Endothelial cell (in vitro differentiated cells): ENCODE results near the gene RFLNA. TPM values are rescaled to one million over a fixed set of nuclear protein-coding genes. Genes with fewer than 3 reads are reported as not detected.
A peak's percentile ranks its signal among the peaks of the same experiment; 100 is the strongest.

ENCODE experiments used
- DNase-seq: peaks from one replicate; pipeline ENCODE4 v3.0.0; 2021; ENCODE audit warnings: low spot score
- H3K27ac Mint-ChIP-seq: one replicate; pipeline ENCODE4 v1.8.0; 2021; ENCODE audit warnings: mixed read lengths, inconsistent platforms; ENCODE audit not compliant: unreplicated experiment
- H3K27me3 Mint-ChIP-seq: one replicate; pipeline ENCODE4 v1.8.0; 2021; ENCODE audit warnings: mild to moderate bottlenecking, moderate library complexity, mixed read lengths, inconsistent platforms; ENCODE audit not compliant: unreplicated experiment
- H3K36me3 Mint-ChIP-seq: one replicate; pipeline ENCODE4 v1.8.0; 2021; ENCODE audit warnings: mild to moderate bottlenecking, low read depth, mixed read lengths, inconsistent platforms; ENCODE audit not compliant: unreplicated experiment
- H3K4me1 Mint-ChIP-seq: one replicate; pipeline ENCODE4 v1.8.0; 2021; ENCODE audit warnings: mild to moderate bottlenecking, mixed read lengths, inconsistent platforms; ENCODE audit not compliant: unreplicated experiment
- H3K4me3 Mint-ChIP-seq: one replicate; pipeline ENCODE4 v1.8.0; 2021; ENCODE audit warnings: mild to moderate bottlenecking, mixed read lengths, inconsistent platforms; ENCODE audit not compliant: unreplicated experiment
- H3K9me3 Mint-ChIP-seq: one replicate; pipeline ENCODE4 v1.8.0; 2021; ENCODE audit warnings: mixed read lengths, inconsistent platforms; ENCODE audit not compliant: unreplicated experiment
- CTCF ChIP-seq: fragments of 200-600 bp; sonication (generic); IDR thresholded peaks from one replicate; pipeline ENCODE4 v1.5.0; 2021; ENCODE audit warnings: antibody characterized with exemption; ENCODE audit not compliant: unreplicated experiment
- total RNA-seq: library from RNA; stranded (reverse); fragmentation: NEBNext Ultra II Directional; extraction: Animal tissue kit (Norgen Biotek cat#: 25700); gene quantifications from one replicate; pipeline ENCODE4 v1.2.1, GENCODE V29; 2021; ENCODE audit not compliant: unreplicated experiment

Gene RFLNA
- total RNA-seq, 1 donor from 2014 or later = 13.3 TPM

GRCh38 chr12:124345795-124346194 is 50.9 kb downstream of the RFLNA start:
- H3K27ac Mint-ChIP-seq = no peak overlapping the region
- TF ChIP-seq CTCF = no peak
- H3K36me3 Mint-ChIP-seq = peaks cover 37% of the 10 kb centered on the region
- H3K27me3 Mint-ChIP-seq = peaks cover 7% of the 10 kb centered on the region
- no peaks in the 10 kb centered on the region for H3K9me3 Mint-ChIP-seq
- no peak overlapping the region for H3K4me3 Mint-ChIP-seq
- DNase-seq = no peak
- peaks cover 3% of the 10 kb centered on the region for H3K4me1 Mint-ChIP-seq

- Mint-ChIP-seq H3K27me3 (peaks cover 2% of the 10 kb centered on the region), H3K36me3 (peaks cover 35% of the 10 kb centered on the region), H3K4me1 (peaks cover 3% of the 10 kb centered on the region), H3K4me3 (no peak overlapping the region), H3K9me3 (no peaks in the 10 kb centered on the region), H3K27ac (no peak overlapping the region)
- no peak for TF ChIP-seq CTCF
- DNase-seq = no peak
Observed at GRCh38 chr12:124346425-124347168, 51.7 kb downstream of the RFLNA start.

GRCh38 chr12:124347335-124347734 is 52.4 kb downstream of the RFLNA start:
- peaks cover 3% of the 10 kb centered on the region for H3K4me1 Mint-ChIP-seq
- peaks cover 2% of the 10 kb centered on the region for H3K27me3 Mint-ChIP-seq
- peaks cover 32% of the 10 kb centered on the region for H3K36me3 Mint-ChIP-seq
- DNase-seq = no peak
- no peaks in the 10 kb centered on the region for H3K9me3 Mint-ChIP-seq
- TF ChIP-seq CTCF = no peak
- no peak overlapping the region for H3K4me3 Mint-ChIP-seq
- H3K27ac Mint-ChIP-seq = no peak overlapping the region

- Mint-ChIP-seq H3K4me3 (peak overlapping the region; percentile 47), H3K4me1 (peaks cover 3% of the 10 kb centered on the region), H3K36me3 (peaks cover 25% of the 10 kb centered on the region), H3K9me3 (no peaks in the 10 kb centered on the region), H3K27me3 (peaks cover 4% of the 10 kb centered on the region), H3K27ac (no peak overlapping the region)
- peak; percentile 62 for TF ChIP-seq CTCF
- peak; percentile 16 for DNase-seq
Observed at GRCh38 chr12:124347805-124348658, 53.1 kb downstream of the RFLNA start.
